ENCODE data around the gene PYCR2. TPM values are rescaled to one million over a fixed set of nuclear protein-coding genes. Genes with fewer than 3 reads are reported as not detected.
A peak's percentile ranks its signal among the peaks of the same experiment; 100 is the strongest.

PYCR2 gene
- polyA plus RNA-seq, 3 donors, result 21.4 to 72.5 (median 26.6) TPM

DNA sequence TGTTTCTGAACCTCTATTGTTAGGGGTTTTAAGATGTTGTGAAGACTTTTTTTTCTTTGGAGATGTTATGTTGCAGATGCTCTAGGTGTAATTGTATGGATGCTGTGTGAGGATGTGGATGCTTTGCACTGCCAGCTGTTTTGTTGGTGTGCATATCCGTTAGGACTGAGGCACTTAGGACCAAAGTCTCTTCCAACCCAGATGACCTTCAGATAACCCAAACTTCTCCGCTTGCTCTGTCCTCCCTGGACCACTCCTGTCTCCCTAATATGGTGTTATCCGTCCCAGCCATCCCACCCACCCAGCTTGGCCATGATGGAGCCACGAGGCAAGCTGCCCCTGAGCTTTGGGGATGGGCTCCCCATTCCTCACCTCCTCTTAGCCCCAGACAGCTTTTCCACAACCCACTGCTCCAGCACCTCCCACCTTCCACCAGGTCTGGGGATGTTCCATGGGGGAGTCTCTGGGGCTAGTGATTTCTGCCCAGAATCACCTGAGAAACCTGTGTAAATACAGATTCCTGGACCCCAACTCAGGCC is 22.1 kb upstream of the PYCR2 start:
- peaks cover 4% of the 10 kb centered on the region in 2 donors for H3K4me1 ChIP-seq (ENCODE audit: control insufficient read depth in 1 of 2, insufficient read depth in 2 of 2, low read length in 2 of 2)
- TF ChIP-seq, protein P1, sequence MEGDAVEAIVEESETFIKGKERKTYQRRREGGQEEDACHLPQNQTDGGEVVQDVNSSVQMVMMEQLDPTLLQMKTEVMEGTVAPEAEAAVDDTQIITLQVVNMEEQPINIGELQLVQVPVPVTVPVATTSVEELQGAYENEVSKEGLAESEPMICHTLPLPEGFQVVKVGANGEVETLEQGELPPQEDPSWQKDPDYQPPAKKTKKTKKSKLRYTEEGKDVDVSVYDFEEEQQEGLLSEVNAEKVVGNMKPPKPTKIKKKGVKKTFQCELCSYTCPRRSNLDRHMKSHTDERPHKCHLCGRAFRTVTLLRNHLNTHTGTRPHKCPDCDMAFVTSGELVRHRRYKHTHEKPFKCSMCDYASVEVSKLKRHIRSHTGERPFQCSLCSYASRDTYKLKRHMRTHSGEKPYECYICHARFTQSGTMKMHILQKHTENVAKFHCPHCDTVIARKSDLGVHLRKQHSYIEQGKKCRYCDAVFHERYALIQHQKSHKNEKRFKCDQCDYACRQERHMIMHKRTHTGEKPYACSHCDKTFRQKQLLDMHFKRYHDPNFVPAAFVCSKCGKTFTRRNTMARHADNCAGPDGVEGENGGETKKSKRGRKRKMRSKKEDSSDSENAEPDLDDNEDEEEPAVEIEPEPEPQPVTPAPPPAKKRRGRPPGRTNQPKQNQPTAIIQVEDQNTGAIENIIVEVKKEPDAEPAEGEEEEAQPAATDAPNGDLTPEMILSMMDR (IDR thresholded peaks at IDR 0.05), result no peak
- no peak overlapping the region for H3K4me3 ChIP-seq (replicated peaks in 1 of 3; ENCODE audit: low read depth in 2 of 3, low read length in 3 of 3)
- no peaks in the 10 kb centered on the region for H3K79me2 ChIP-seq (ENCODE audit: insufficient read depth, low read length)
- 100% methylated on average over 2 of the region's 4 CpGs for WGBS (ENCODE audit: insufficient coverage)
- no peaks in the 10 kb centered on the region for H3K9me3 ChIP-seq (replicated peaks in 1 of 2; ENCODE audit: control insufficient read depth in 1 of 2, insufficient read depth in 1 of 2, low read length in 2 of 2)
- no peak overlapping the region for H3K27ac Mint-ChIP-seq
- intact Hi-C loops (cut with micrococcal nuclease), result no loop called here
- H3K27me3 ChIP-seq (ENCODE audit: control insufficient read depth in 2 of 2, insufficient read depth in 2 of 2, low read length in 2 of 2), result no peaks in the 10 kb centered on the region
- H3K36me3 Mint-ChIP-seq, result no peaks in the 10 kb centered on the region
- H3K4me3 Mint-ChIP-seq, result no peak overlapping the region
- H2AFZ ChIP-seq (ENCODE audit: insufficient read depth, low read depth, low read length, poor library complexity, severe bottlenecking), result no peak overlapping the region
- H3K9me3 Mint-ChIP-seq, result no peaks in the 10 kb centered on the region
- no peak overlapping the region for H3K27ac ChIP-seq (ENCODE audit: low read depth in 1 of 2, low read length in 2 of 2)
- H3K36me3 ChIP-seq (replicated peaks in 1 of 2; ENCODE audit: control insufficient read depth in 1 of 2, insufficient read depth in 2 of 2, low read length in 2 of 2), result no peaks in the 10 kb centered on the region
- peaks cover 2 to 9% (median 8%) of the 10 kb centered on the region in 3 donors for H3K27me3 Mint-ChIP-seq (ENCODE audit: low read depth in 3 of 3)
- no peak overlapping the region for H3K9ac ChIP-seq (ENCODE audit: insufficient read depth, low read length, poor library complexity, severe bottlenecking)
- peaks cover 14% of the 10 kb centered on the region for H3K4me1 Mint-ChIP-seq
- H4K20me1 ChIP-seq (ENCODE audit: insufficient read depth, low read length), result no peaks in the 10 kb centered on the region
- H3K4me2 ChIP-seq (replicated peaks; ENCODE audit: extremely low read depth, low read length, poor library complexity, severe bottlenecking), result no peak overlapping the region
- DNase-seq, result no peak

DNA sequence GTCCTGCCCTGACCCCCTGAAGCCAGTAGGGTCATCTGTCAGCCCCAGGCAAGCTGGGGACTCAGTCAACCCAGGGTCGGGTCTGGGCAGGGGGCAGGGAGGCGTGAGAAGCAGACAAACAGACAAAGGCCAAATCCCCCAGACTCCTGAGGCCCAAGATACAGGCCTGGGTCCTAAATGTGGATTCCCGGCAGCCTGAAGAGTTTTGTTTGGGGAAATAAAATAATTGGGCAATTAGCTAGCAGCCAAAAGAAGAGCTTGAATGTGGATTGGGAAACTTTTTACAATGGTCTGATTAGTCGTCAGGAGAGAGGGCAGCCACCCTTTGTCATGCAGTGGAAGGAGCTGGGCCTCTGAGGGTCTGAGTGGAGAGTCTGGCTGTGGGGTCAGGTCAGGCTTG is 21.5 kb upstream of the PYCR2 start:
- H3K27ac Mint-ChIP-seq, result peak overlapping the region in 1 of 7 donors; percentile 51
- H3K27me3 Mint-ChIP-seq (ENCODE audit: low read depth in 3 of 3), result peaks cover 2 to 10% (median 7%) of the 10 kb centered on the region in 3 donors

More for the DNA sequence above, 21.5 kb upstream of the PYCR2 start:
- no peaks in the 10 kb centered on the region for H4K20me1 ChIP-seq (ENCODE audit: insufficient read depth, low read length)
- Mint-ChIP-seq H3K4me1 (peaks cover 8% of the 10 kb centered on the region), H3K9me3 (no peaks in the 10 kb centered on the region), H3K36me3 (no peaks in the 10 kb centered on the region), H3K4me3 (no peak overlapping the region)
- H3K9ac ChIP-seq (ENCODE audit: insufficient read depth, low read length, poor library complexity, severe bottlenecking), result no peak overlapping the region
- no peaks in the 10 kb centered on the region for H3K9me3 ChIP-seq (replicated peaks in 1 of 2; ENCODE audit: control insufficient read depth in 1 of 2, insufficient read depth in 1 of 2, low read length in 2 of 2)
- H3K4me3 ChIP-seq (replicated peaks in 1 of 3; ENCODE audit: low read depth in 2 of 3, low read length in 3 of 3), result no peak overlapping the region
- intact Hi-C loops (cut with micrococcal nuclease), result no loop called here
- no peak overlapping the region for H3K27ac ChIP-seq (ENCODE audit: low read depth in 1 of 2, low read length in 2 of 2)
- no peak overlapping the region for H3K4me2 ChIP-seq (replicated peaks; ENCODE audit: extremely low read depth, low read length, poor library complexity, severe bottlenecking)
- H3K79me2 ChIP-seq (ENCODE audit: insufficient read depth, low read length), result no peaks in the 10 kb centered on the region
- 57% methylated on average over 4 of the region's 4 CpGs for WGBS (ENCODE audit: insufficient coverage)
- TF ChIP-seq, protein P1 (IDR thresholded peaks at IDR 0.05), result no peak
- H3K4me1 ChIP-seq (ENCODE audit: control insufficient read depth in 1 of 2, insufficient read depth in 2 of 2, low read length in 2 of 2), result no peaks in the 10 kb centered on the region
- H2AFZ ChIP-seq (ENCODE audit: insufficient read depth, low read depth, low read length, poor library complexity, severe bottlenecking), result no peak overlapping the region
- no peaks in the 10 kb centered on the region for H3K27me3 ChIP-seq (ENCODE audit: control insufficient read depth in 2 of 2, insufficient read depth in 2 of 2, low read length in 2 of 2)
- no peak for DNase-seq
- H3K36me3 ChIP-seq (replicated peaks in 1 of 2; ENCODE audit: control insufficient read depth in 1 of 2, insufficient read depth in 2 of 2, low read length in 2 of 2), result no peaks in the 10 kb centered on the region
